ENCODE results near the gene CCNA2.

Gene CCNA2

DNA sequence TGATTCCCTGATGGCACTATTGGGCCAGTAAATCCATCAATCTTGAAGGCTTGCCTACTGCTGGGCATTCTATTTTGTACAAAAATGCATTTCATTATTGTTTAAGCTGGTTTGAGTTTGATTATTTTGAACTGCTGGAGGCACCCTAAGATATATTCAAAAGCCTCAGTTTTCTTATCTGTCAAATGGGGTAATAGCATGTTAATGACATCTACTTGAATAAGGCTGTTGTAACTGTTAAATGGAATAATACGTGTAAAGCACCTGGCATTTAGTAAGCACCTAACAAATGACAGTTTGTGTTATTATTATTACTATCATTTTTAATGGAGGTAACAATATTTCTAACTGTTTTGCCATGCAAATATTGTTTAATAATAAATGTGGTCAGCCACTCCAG, 51.8 kb downstream of the CCNA2 start:
- DNase-seq = no peak

DNA sequence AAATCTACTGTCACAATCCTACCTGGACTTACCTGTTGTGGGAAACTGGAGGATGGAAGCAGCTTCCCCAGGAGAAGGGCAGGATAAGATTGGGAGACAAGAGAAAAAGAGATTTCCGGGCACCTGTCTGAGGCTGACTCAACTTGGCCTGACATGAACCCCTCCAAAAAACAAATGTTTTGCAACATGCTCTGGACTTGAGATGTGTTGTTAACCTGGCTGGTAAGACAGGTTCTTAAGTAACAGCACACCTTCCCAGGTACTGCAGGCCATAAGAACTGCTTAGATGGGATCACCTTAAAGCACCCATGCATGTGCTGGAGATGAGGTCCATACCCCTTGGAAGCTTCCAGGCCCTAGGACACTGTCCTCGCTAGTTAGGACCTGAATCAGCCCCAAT, 54.3 kb downstream of the CCNA2 start:
- no peak for DNase-seq

DNA sequence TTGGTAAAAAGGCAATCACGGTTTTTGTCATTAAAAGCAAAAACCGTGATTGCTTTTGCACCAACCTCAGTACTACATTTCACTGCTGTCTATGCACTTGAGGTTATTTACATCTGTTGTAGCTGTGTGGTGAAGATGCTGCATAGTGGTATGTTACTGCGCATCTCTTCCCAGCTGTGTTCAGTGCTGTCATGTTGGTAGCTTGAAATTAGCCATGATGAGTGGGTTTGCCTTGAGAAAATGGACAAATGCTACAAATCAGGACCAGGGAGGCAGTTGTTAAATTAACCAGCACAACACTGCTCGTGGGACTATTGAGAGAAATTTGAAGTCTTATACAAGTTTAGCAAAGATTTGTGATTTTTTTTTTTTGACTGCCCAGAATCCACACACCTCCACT, 56.5 kb downstream of the CCNA2 start:
- DNase-seq = no peak

Measured in suppressor macrophage treated with lipopolysaccharide for 4 hours (primary cell).